NCI-H1417 (cell line): ENCODE measurements around the gene CAMK2D.
A peak's percentile ranks its signal among the peaks of the same experiment; 100 is the strongest.

Source experiments
- DNase-seq, 3 experiments: peaks; one replicate each; lab custom pipeline; 2025; lab: John Stamatoyannopoulos, UW

Gene CAMK2D

GRCh38 chr4:113763029-113763285 lies 1.4 kb upstream of the CAMK2D start:
- peak in 1 of 3 experiments; percentile 33 for DNase-seq

- DNase-seq = peak; percentile 96 to 99 (median 96)
Observed at GRCh38 chr4:113762186-113763028, 869 bp upstream of the CAMK2D start.

- DNase-seq = peak; percentile 58 to 90 (median 85)
Observed at GRCh38 chr4:113760795-113761619, 531 bp downstream of the CAMK2D start.

GRCh38 chr4:113760094-113760794 lies 1.3 kb downstream of the CAMK2D start:
- peak; percentile 27 to 75 (median 64) for DNase-seq

- peak in 1 of 3 experiments; percentile 71 for DNase-seq
Observed at GRCh38 chr4:113759696-113760093, 1.8 kb downstream of the CAMK2D start.

GRCh38 chr4:113758372-113758771 lies 3.2 kb downstream of the CAMK2D start:
- no peak for DNase-seq

GRCh38 chr4:113757486-113757885 lies 4.1 kb downstream of the CAMK2D start:
- DNase-seq = no peak

GRCh38 chr4:113756005-113756410 lies 5.5 kb downstream of the CAMK2D start:
- no peak for DNase-seq

- no peak for DNase-seq
Observed at GRCh38 chr4:113750734-113751133, 10.8 kb downstream of the CAMK2D start.

GRCh38 chr4:113750296-113750695 lies 11.2 kb downstream of the CAMK2D start:
- no peak for DNase-seq

GRCh38 chr4:113749178-113749577 lies 12.4 kb downstream of the CAMK2D start:
- DNase-seq = no peak

- DNase-seq = no peak
Observed at GRCh38 chr4:113747949-113748348, 13.6 kb downstream of the CAMK2D start.

GRCh38 chr4:113745711-113746110 lies 15.8 kb downstream of the CAMK2D start:
- no peak for DNase-seq

GRCh38 chr4:113744667-113745240 lies 16.8 kb downstream of the CAMK2D start:
- no peak for DNase-seq

GRCh38 chr4:113743690-113744089 lies 17.8 kb downstream of the CAMK2D start:
- DNase-seq = no peak

- DNase-seq = no peak
Observed at GRCh38 chr4:113742643-113743042, 18.9 kb downstream of the CAMK2D start.

GRCh38 chr4:113741956-113742355 lies 19.6 kb downstream of the CAMK2D start:
- DNase-seq = no peak

- DNase-seq = no peak
Observed at GRCh38 chr4:113740857-113741379, 20.6 kb downstream of the CAMK2D start.

GRCh38 chr4:113739197-113739596 lies 22.3 kb downstream of the CAMK2D start:
- no peak for DNase-seq

- peak in 1 of 3 experiments; percentile 14 for DNase-seq
Observed at GRCh38 chr4:113738251-113738650, 23.3 kb downstream of the CAMK2D start.

GRCh38 chr4:113733685-113734084 lies 27.9 kb downstream of the CAMK2D start:
- DNase-seq = no peak

GRCh38 chr4:113732967-113733527 lies 28.5 kb downstream of the CAMK2D start:
- no peak for DNase-seq
